Measurements from ENCODE around the gene VRK1.

The VRK1 gene

GRCh38 chr14:96793547-96793946, 3.6 kb upstream of the VRK1 start:
- H3K4me2 ChIP-seq, result no peak overlapping the region
- peaks cover 10% of the 10 kb centered on the region for H3K79me2 ChIP-seq (ENCODE audit: insufficient read depth, low read depth)
- no peak for TF ChIP-seq CTCF (conservative IDR thresholded peaks at IDR 0.05; ENCODE audit: low read depth, low read length)
- no peaks in the 10 kb centered on the region for H3K36me3 ChIP-seq (ENCODE audit: insufficient read depth)
- H3K27me3 ChIP-seq (ENCODE audit: insufficient read depth, low read depth), result no peaks in the 10 kb centered on the region
- peaks cover 3% of the 10 kb centered on the region for H3K4me1 ChIP-seq (ENCODE audit: low read depth, poor library complexity, severe bottlenecking)
- H3K4me3 ChIP-seq (IDR thresholded peaks at IDR 0.05; ENCODE audit: insufficient read depth, low read depth, low read length), result no peak overlapping the region
- H3K27ac ChIP-seq, result no peak overlapping the region
- no peaks in the 10 kb centered on the region; the same call in 1 of the 2 replicates for H4K20me1 ChIP-seq (ENCODE audit: insufficient read depth)
- H2AFZ ChIP-seq (ENCODE audit: low read depth), result no peak overlapping the region
- no peak overlapping the region for H3K9ac ChIP-seq

- Histone ChIP-seq H3K9ac (no peak overlapping the region), H3K4me2 (no peak overlapping the region), H3K4me3 (IDR thresholded peaks at IDR 0.05; ENCODE audit: insufficient read depth, low read depth, low read length) (no peak overlapping the region), H3K27me3 (ENCODE audit: insufficient read depth, low read depth) (no peaks in the 10 kb centered on the region), H2AFZ (ENCODE audit: low read depth) (no peak overlapping the region), H3K4me1 (ENCODE audit: low read depth, poor library complexity, severe bottlenecking) (peaks cover 14% of the 10 kb centered on the region), H3K36me3 (ENCODE audit: insufficient read depth) (no peaks in the 10 kb centered on the region), H3K27ac (no peak overlapping the region), H3K79me2 (ENCODE audit: insufficient read depth, low read depth) (peaks cover 28% of the 10 kb centered on the region), H4K20me1 (ENCODE audit: insufficient read depth) (no peaks in the 10 kb centered on the region; the same call in 1 of the 2 replicates)
- TF ChIP-seq CTCF (conservative IDR thresholded peaks at IDR 0.05; ENCODE audit: low read depth, low read length), result no peak
Observed at GRCh38 chr14:96795109-96795828, 1.9 kb upstream of the VRK1 start.

- H3K79me2 ChIP-seq (ENCODE audit: insufficient read depth, low read depth), result peaks cover 49% of the 10 kb centered on the region
- peak overlapping the region; percentile 88 for H3K27ac ChIP-seq
- H3K36me3 ChIP-seq (ENCODE audit: insufficient read depth), result no peaks in the 10 kb centered on the region
- H3K9ac ChIP-seq, result peak overlapping the region; percentile 95
- TF ChIP-seq CTCF (conservative IDR thresholded peaks at IDR 0.05; ENCODE audit: low read depth, low read length), result no peak
- H3K4me3 ChIP-seq (IDR thresholded peaks at IDR 0.05; ENCODE audit: insufficient read depth, low read depth, low read length), result no peak overlapping the region
- no peaks in the 10 kb centered on the region for H3K27me3 ChIP-seq (ENCODE audit: insufficient read depth, low read depth)
- peak overlapping the region; percentile 54 for H2AFZ ChIP-seq (ENCODE audit: low read depth)
- peaks cover 3% of the 10 kb centered on the region; the same call in 1 of the 2 replicates for H4K20me1 ChIP-seq (ENCODE audit: insufficient read depth)
- peak overlapping the region; percentile 61 for H3K4me2 ChIP-seq
- H3K4me1 ChIP-seq (ENCODE audit: low read depth, poor library complexity, severe bottlenecking), result peaks cover 14% of the 10 kb centered on the region
Observed at GRCh38 chr14:96797582-96798349, 584 bp downstream of the VRK1 start.

- no peaks in the 10 kb centered on the region for H3K36me3 ChIP-seq (ENCODE audit: insufficient read depth)
- peaks cover 61% of the 10 kb centered on the region for H3K79me2 ChIP-seq (ENCODE audit: insufficient read depth, low read depth)
- H2AFZ ChIP-seq (ENCODE audit: low read depth), result no peak overlapping the region
- H3K4me3 ChIP-seq (IDR thresholded peaks at IDR 0.05; ENCODE audit: insufficient read depth, low read depth, low read length), result no peak overlapping the region
- TF ChIP-seq CTCF (conservative IDR thresholded peaks at IDR 0.05; ENCODE audit: low read depth, low read length), result no peak
- no peaks in the 10 kb centered on the region for H3K27me3 ChIP-seq (ENCODE audit: insufficient read depth, low read depth)
- H3K27ac ChIP-seq, result no peak overlapping the region; the same call in 1 of the 2 replicates
- no peak overlapping the region for H3K9ac ChIP-seq
- peak overlapping the region; percentile 61 for H3K4me2 ChIP-seq
- peaks cover 14% of the 10 kb centered on the region for H3K4me1 ChIP-seq (ENCODE audit: low read depth, poor library complexity, severe bottlenecking)
- peaks cover 5% of the 10 kb centered on the region for H4K20me1 ChIP-seq (ENCODE audit: insufficient read depth)
Observed at GRCh38 chr14:96798956-96799355, 1.8 kb downstream of the VRK1 start.

All from KMS-11 (cell line).